Effector CD4-positive, alpha-beta T cell (primary cell): ENCODE measurements around the gene IVD.

Experiments used
- DNase-seq: peaks from one replicate; pipeline ENCODE4 v3.0.0-alpha.2; 2020

IVD gene

GRCh38 chr15:40415226-40415625 lies 9.6 kb downstream of the IVD start:
- DNase-seq, result no peak

GRCh38 chr15:40416056-40416455 lies 10.5 kb downstream of the IVD start:
- no peak for DNase-seq

GRCh38 chr15:40418126-40418525 lies 12.5 kb downstream of the IVD start:
- no peak for DNase-seq

- DNase-seq, result no peak
Measured at GRCh38 chr15:40420071-40420713, 14.6 kb downstream of the IVD start.

- no peak for DNase-seq
Measured at GRCh38 chr15:40420793-40421192, 15.2 kb downstream of the IVD start.

GRCh38 chr15:40421246-40422157 lies 15.9 kb downstream of the IVD start:
- peak; percentile 76 for DNase-seq

GRCh38 chr15:40424483-40425115 lies 19.0 kb downstream of the IVD start:
- DNase-seq, result no peak

GRCh38 chr15:40425681-40426080 lies 20.1 kb downstream of the IVD start:
- DNase-seq, result no peak

GRCh38 chr15:40427188-40427587 lies 21.6 kb downstream of the IVD start:
- no peak for DNase-seq

- no peak for DNase-seq
Measured at GRCh38 chr15:40428185-40428584, 22.6 kb downstream of the IVD start.

GRCh38 chr15:40429068-40429710 lies 23.6 kb downstream of the IVD start:
- DNase-seq, result no peak

- DNase-seq, result no peak
Measured at GRCh38 chr15:40430271-40430805, 24.7 kb downstream of the IVD start.

- DNase-seq, result no peak
Measured at GRCh38 chr15:40435023-40435709, 29.6 kb downstream of the IVD start.

GRCh38 chr15:40435710-40436089 lies 30.1 kb downstream of the IVD start:
- no peak for DNase-seq

GRCh38 chr15:40436116-40436891 lies 30.7 kb downstream of the IVD start:
- no peak for DNase-seq

- DNase-seq, result no peak
Measured at GRCh38 chr15:40436892-40437751, 31.5 kb downstream of the IVD start.

GRCh38 chr15:40437752-40438687 lies 32.4 kb downstream of the IVD start:
- no peak for DNase-seq

GRCh38 chr15:40438712-40439111 lies 33.1 kb downstream of the IVD start:
- no peak for DNase-seq

GRCh38 chr15:40439461-40439959 lies 33.9 kb downstream of the IVD start:
- no peak for DNase-seq
